GM18861 (cell line): ENCODE measurements around the gene CEP95.
"Not testable (repeated sequence)": the region's sequence is repeated elsewhere in the genome, so short reads cannot be mapped to it uniquely, and the experiment has no call there.

Source experiments
- ATAC-seq: cut with Tn5 transposase; IDR thresholded peaks from one replicate; pipeline ENCODE4 v1.9.1; 2021; ENCODE audit not compliant: unreplicated experiment

The CEP95 gene

DNA sequence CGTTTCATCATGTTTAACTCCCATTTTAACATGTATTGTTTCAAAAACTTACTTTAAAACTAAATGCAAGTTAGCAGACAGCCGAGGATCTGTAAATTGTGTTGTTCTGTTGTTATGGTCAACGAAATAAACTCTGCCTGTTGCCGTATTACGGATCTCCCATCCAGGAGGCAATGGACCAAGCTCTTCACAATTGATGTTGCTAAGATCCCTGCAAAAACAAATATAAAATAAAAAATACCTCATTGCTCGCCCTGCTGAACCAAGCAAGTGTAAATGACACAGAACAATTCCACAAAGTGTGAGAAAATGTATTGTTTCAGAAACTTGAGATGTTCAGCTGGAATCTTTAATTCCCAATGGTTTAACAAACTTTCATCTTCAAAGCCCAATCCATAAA is 65.0 kb downstream of the CEP95 start:
- ATAC-seq: no peak

GRCh38 chr17:64572682-64573154 is 65.9 kb downstream of the CEP95 start:
- ATAC-seq: no peak

DNA sequence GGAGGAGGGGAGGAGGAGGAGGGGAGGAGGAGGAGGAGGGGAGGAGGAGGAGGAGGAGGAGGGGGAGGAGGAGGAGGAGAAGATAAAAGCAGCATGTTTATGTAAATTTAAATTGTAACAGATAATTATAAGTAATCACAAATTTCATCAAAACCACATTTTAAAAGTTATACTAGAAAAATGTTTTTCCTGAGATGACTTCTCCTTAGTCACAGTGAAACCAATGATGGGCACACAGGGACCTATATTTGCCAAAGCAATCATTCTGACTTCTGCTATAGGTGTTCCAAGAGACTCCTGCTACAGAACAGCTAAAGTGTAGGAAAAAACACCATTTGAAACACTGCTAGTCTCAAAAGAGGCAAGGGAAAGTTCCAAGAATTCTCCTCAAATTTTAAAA is 66.4 kb downstream of the CEP95 start:
- ATAC-seq: no peak

DNA sequence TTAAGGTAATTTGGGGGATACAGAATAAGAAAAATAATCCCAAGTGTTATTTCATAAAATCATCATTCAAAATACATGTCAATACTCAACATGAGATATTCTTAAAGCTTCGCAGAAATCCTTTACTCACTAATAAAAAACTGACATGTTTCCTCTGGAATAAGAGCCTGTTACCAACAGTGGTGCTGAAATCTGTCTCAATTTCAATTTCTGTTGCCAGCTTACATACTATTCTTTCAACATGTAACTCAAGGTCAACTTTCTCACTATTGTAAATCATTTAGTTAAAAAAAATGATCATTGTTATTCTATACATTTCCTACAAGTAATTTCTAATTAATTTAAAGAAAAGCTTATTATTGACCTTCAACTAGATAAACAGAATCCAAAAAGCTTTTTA is 67.9 kb downstream of the CEP95 start:
- ATAC-seq: no peak

GRCh38 chr17:64575431-64575830 is 68.7 kb downstream of the CEP95 start:
- ATAC-seq: no peak

DNA sequence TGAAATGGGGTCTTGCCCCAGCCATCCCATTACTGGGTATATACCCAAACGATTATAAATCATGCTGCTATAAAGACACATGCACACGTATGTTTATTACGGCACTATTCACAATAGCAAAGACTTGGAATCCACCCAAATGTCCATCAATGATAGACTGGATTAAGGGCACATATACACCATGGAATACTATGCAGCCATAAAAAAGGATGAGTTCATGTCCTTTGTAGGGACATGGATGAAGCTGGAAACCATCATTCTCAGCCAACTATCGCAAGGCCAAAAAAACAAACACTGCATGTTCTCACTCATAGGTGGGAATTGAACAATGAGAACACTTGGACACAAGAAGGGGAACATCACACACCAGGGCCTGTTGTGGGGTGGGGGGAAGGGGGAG is 70.2 kb downstream of the CEP95 start:
- not testable (repeated sequence) for ATAC-seq

DNA sequence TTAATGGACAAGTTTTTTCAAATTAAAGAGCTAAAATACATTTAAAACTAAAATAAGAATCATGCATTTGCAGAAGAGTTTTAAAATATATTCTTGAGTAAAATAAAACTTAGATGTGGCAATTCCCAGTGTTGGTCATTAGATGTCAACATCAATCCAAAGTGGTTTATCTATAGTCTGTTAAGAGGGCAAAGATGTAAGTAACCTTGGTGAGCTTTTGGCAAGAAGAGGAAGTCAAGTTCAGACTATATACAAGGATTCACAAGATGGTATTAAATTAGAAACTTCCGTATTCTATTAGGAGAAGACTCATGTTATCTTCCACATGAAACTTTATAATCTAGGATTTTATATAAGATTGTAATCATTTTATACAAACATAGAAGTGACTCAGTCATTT is 73.1 kb downstream of the CEP95 start:
- no peak for ATAC-seq

GRCh38 chr17:64580384-64581315 is 73.9 kb downstream of the CEP95 start:
- no peak for ATAC-seq

DNA sequence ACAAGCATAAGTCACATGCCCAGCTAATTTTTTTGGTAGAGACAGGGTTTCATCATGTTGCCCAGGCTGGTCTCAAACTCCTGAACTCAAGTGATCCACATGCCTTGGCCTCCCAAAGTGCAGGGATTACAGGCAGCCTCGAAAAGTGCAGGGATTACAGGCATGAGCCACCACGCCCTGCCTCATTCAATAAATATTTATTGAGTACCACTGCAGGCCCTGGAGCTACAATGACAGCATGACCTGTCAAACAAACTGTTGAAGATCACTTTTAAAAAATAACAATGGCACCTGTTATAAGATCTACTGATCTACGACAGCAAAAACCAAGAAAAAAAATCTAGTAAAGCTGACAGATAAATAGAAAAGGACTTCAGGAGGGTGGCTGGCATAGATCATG is 76.3 kb downstream of the CEP95 start:
- no peak for ATAC-seq

DNA sequence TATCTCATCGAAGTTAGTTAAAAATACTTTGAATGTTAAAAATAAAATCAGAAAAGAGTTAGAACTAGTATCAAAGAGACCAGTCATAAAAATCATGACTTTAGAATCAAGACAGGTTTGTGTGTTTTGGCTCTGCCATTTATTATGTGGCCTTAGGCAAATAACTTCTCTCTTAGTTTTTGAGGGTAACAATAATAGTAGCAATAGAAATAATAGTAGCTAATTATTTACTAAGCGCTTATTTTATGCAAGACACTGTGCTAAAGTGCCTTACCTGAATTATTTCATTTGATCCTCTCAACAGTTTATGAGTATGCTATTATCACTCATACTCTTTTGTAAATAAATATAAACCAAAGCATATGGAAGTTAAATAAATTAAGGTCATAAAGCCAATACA is 78.4 kb downstream of the CEP95 start:
- ATAC-seq: no peak
